ENCODE measurements around the gene VSIR.

- no peak for TF ChIP-seq CTCF (IDR thresholded peaks at IDR 0.05; ENCODE audit: insufficient read depth, low read length)
- peak; percentile 67 for TF ChIP-seq POLR2AphosphoS5 (IDR thresholded peaks at IDR 0.05; ENCODE audit: low read depth)
- no peak for TF ChIP-seq REST (IDR thresholded peaks at IDR 0.05; ENCODE audit: insufficient replicate concordance, low read depth)
These were observed 44.1 kb downstream of the VSIR start for GRCh38 chr10:71729161-71729636.

Data from HL-60 (cell line).